Measurements from ENCODE around the gene DMXL1.
"Not testable (repeated sequence)": the region's sequence is repeated elsewhere in the genome, so short reads cannot be mapped to it uniquely, and the experiment has no call there.

DMXL1 gene

DNA sequence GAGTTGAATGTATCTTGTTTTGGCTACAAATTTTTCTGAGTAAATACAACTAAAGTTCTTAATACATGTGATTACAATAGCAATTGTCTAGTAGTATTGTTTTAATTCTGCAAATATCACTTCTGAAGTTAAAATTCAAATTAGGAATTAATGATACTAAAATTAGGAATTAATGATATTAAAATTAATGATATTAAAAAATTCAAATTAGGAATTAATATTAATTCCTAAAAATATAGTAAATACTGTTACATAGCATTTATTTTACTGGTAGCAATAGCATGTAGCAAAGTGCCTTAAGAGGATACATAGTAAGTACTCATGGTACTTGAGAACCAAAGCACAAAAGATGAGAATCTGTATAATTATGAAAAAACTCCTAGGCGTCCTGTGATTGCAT lies 136.2 kb downstream of the DMXL1 start:
- no peak for DNase-seq (ENCODE audit: low spot score)

- DNase-seq (ENCODE audit: low spot score) = no peak
Observed at GRCh38 chr5:119212026-119212425, 141.1 kb downstream of the DMXL1 start.

GRCh38 chr5:119212676-119213075 lies 141.8 kb downstream of the DMXL1 start:
- no peak for DNase-seq (ENCODE audit: low spot score)

DNA sequence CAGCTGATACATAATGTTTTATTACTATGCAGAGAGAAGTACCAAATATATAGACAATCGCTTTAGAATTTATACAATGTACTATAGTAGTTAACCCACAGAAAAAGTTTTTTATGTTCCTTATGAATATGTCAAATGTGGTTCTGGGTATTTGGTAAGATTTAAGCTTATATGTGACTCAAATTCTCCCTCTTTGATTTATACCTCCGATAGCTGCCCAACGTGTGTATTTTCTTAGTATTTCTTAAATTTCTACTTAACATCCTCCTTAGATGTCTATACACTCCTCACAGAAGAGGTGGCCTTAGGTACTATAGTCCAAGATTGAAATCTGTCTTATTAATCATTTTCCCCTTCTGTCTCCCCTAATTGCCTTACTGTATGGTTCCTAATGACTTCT lies 146.3 kb downstream of the DMXL1 start:
- no peak for DNase-seq (ENCODE audit: low spot score)

DNA sequence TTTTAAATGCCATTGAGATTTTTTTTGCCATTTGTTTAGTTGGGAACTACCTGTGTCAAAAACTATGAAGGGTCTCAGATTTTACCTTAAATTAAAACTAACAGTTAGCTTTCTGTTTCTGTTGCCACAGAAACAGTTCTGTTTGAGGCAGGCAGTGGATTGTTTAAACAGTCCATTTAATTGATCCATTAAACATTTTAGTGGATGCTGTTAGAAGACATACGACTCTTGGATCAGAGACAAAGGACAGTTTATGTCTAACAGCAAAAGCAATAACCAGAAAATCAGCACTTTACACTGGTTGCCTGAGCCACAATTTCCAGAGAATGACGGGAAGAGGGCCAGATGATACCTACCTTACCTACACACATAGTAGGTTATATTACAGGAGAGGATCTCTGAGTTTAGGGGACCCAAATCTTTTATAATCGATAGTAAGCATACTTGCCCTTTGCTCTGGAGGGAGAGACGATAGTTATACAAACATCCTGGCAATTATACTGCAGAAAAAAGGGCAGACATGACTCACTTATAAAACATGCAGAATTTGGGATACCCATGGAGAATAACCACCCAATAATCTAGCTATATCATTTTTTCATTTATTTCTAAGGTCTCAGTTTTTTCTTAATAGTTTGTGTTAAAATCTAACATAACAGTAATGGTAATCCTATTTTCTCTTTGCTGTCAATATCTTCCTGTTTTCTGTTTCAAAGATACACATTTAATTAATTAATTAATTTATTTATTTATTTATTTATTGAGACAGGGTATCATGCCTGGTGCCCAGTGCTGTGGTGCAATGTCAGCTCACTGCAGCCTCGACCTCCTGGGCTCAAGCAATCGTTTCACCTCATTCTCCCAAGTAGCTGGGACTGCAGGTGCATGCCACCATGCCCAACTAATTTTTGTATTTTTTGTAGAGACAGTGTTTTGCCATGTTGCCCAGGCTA lies 148.2 kb downstream of the DMXL1 start:
- no peak for DNase-seq (ENCODE audit: low spot score)

DNA sequence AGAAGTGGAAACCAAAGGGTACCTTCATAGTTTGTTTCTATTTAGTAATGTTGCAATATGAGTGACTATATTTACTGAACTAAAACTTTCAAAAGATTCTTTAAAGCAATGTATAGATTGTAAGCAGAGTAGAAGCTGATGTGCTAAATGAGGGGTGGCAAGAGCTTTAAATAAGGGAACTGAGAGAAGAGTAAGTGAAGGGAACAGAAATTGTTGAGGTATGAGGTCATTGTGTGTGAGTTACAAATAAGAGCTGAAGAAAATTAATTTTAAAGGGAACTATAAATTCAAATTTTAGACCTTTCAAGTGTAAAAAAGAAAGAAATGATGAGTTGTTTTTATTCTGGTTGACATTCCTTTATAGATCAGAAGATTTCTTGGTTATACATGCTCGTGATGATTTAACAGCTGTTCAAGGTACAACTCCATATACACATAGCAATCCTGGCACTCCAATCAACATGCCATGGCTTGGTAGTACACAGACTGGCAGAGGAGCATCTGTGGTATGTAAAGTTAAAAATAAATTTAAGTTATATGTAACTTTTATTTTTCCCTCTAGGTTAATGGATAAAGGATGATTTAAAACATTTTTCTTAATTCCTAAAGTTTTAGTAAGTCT lies 149.8 kb downstream of the DMXL1 start:
- DNase-seq (ENCODE audit: low spot score) = no peak

DNA sequence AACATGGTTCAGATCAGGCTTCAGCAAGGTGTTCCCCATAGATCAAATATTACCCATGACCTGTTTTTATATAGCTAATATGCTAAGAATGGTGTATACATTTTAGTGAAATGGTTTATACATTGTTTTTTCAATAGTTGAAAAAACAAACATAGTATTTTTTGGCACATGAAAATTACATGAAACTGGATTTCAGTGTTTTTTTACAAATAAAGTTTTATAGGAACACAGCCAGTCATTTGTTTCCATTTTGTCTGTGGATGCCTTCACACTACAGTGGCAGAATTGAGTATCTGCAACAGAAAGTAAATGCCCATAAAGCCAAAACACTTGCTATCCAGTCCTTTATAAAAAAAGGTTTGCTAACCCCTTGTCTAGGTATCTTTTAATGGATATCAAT lies 150.4 kb downstream of the DMXL1 start:
- DNase-seq (ENCODE audit: low spot score) = no peak

- no peak for DNase-seq (ENCODE audit: low spot score)
Observed at GRCh38 chr5:119229950-119230349, 159.1 kb downstream of the DMXL1 start.

DNA sequence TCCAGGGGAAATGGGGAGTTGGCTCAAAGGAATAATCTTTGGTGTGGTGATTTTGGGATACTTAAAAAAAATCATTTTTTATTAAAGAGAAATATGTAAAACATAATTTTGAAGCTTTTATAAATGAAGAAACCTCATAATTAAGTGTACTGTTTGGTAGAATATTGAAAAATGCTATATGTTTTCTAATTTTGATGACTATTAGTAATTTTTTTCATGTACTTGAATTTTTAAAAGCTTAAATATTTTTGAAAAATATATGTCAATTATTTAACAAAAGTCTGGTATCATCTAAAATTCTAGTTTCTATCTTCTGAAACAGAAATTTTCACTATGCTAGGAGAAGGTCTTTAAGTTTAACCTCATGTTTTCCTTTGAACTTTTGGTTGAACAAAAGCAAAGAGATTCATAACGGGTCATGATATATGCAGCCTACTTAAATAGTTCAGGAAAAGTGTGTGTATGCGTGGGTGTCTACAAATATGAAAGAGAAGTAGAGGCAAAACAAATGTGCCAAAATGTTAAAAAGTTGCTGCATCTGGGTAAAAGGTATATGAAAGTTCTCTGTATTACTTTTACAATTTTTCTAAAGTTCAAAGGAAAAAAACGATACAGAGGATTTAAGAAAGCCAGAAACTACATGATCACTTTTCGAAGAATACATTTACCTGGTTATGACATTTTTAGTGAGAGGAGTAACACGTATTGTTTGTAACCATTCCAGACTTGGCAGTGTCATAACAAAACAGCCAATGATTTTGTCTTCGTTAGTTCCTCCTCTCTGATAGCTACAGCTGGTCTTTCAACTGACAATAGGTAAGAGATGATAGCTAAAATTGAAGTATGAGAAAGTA lies 167.6 kb downstream of the DMXL1 start:
- no peak for DNase-seq (ENCODE audit: low spot score)

- no peak for DNase-seq (ENCODE audit: low spot score)
Observed at GRCh38 chr5:119239119-119239417, 168.2 kb downstream of the DMXL1 start.

DNA sequence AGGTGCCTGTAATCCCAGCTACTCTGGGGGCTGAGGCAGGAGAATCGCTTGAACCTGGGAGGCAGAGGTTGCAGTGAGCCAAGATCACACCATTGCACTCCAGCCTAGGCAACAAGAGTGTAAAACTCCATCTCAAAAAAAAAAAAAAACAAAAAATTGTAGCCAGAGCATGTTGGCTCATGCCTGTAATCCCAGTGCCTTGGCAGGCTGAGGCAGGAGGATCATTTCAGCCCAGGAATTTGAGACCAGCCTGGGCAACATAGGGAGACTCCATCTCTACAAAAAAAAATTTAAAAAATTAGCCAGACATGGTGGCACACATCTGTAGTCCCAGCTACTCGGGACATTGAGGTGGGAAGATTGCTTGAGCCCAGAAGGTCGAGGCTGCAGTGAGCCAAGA lies 168.9 kb downstream of the DMXL1 start:
- not testable (repeated sequence) for DNase-seq (ENCODE audit: low spot score)

- no peak for DNase-seq (ENCODE audit: low spot score)
Observed at GRCh38 chr5:119243888-119244287, 173.0 kb downstream of the DMXL1 start.

DNA sequence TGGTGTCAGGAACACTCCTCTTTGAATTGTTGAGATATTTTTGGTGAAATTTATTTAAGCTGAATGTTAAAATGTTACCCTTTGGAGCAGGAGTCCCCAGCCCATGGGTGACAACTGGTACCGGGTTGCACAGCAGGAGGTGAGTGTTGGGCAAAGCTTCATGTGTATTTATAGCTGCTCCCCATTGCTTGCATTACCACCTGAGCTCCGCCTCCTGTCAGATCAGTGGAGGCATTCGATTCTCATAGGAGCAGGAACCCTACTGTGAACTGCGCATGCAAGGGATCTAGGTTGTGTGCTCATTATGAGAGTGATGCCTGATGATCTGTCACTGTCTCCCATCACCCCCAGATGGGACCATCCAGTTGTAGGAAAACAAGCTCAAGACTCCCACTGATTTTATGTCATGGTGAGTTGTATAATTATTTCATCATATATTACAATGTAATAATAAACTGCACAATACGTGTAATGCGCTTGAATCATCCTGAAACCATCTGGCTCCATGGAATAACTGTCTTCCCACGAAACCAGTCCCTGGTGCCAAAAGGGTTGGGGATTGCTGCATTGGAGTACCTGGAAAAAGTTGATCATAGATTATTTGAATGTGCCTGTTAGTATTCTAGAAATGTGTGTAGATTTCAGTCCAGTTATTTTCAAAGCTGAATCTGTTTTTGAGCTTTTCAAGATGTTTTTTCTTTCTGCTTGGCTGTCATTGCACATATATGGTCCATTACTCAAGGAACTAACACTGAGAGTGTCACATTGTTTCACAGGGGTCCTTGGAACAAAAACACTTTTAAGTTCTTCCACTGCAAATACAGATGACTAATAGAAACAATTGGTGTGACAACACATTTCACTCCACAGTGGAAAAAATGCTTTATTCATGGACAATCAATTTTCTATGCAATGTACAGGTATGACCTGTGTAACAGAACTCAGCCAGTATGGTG lies 180.3 kb downstream of the DMXL1 start:
- no peak for DNase-seq (ENCODE audit: low spot score)

DNA sequence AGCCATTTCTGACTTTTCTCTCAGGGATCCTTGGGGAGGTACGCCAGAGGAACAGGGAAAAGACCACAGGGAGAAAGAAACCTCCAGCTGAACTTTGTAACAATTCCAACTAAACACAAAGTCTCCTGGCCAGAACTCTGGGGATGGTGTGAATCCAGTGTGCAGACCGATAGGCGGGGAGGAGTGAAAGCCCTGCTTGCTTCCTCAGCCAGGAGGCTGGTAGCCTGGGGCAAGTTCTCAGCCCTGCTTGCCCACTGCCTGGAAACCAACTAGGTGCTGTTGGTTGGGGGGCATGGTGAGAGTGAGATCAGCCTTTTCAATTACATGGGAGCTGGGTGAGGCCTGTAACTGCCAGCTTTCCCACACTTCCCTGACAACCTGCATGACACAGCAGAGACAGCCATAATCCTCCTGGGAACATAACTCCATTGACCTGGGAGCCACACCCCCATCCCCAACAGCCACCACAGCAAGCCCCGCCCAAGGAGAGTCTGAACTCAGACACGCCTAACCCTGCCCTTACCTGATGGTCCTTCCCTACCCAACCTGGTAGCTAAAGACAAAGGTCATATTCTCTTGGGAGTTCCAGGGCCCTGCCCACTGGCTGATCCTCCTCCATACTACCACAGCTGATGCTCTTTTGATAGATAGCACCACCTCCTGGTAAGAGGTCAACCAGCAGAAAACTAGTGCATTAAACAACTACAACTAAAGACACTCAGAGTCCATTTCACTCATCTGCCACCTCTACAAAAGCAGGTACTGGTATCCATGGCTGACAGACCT lies 184.9 kb downstream of the DMXL1 start:
- DNase-seq (ENCODE audit: low spot score) = no peak

DNA sequence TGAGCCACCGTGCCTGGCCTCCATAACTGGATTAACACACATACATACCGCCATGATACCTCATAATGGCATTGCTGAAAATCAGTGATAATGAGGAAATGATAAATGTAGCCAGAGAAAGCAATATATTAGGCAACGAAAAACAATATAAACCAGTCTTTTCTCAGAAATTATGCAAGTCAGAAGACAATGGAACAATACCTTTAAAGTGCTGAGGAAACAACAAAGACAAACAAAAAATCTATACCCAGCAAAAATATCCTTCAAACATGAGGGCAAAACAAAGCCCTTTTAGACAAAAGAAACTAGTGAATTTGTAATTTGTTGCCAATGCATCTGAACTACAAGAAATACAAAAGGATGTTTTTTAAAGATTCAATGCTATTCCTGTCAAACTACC lies 186.7 kb downstream of the DMXL1 start:
- DNase-seq (ENCODE audit: low spot score) = no peak

GRCh38 chr5:119263639-119264038 lies 192.8 kb downstream of the DMXL1 start:
- no peak for DNase-seq (ENCODE audit: low spot score)

DNA sequence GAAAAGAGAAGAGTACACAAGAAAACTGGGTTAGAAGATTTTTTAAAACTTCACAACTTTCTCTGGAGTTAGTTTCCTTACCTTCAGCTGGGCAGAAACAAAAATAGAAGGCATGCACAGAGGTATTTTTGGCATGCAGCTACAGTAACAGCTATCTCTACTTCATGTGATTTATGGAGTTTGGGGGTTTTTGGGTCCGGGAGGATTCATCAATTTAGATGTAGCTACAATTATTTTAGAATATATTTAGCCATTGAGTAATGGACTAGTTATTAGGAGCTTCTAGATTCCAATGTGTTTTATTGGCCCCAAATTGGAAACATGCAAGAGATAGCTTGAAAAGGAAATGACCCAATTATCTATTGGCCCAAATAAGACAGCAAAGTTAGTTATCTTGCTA lies 193.3 kb downstream of the DMXL1 start:
- DNase-seq (ENCODE audit: low spot score) = no peak

DNA sequence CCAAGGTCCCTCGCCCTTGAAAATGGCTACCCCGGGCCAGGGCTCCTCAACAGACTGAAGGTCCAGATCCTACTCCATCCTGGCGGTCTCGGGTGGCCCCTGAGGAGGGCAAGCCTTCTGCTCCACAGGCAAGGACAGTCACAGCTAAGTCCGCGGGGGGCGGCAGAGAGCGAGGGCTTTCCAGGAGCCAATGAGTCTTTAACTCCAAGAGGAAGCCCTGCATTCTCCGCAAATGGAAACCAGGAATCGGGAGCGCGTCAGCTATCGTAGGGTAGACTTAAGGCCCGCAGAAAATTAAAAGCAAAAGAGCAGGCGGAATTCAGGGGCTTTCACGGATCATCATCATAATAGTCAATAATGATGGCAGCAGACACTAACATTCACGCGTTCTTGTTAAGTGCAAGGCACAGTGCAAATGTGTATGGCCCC lies 197.1 kb downstream of the DMXL1 start:
- peak; percentile 90 for DNase-seq (ENCODE audit: low spot score)

GRCh38 chr5:119268387-119269060 lies 197.6 kb downstream of the DMXL1 start:
- DNase-seq (ENCODE audit: low spot score) = peak; percentile 85

Measured in kidney capillary endothelial cell (primary cell).